H1 (cell line): Measurements from ENCODE around the gene UBR2. TPM values are rescaled to one million over a fixed set of nuclear protein-coding genes. Genes with fewer than 3 reads are reported as not detected.

ENCODE experiments used
- CTCF ChIA-PET: fragments of 300-600 bp; sonication (Branson Sonifier 250); formaldehyde crosslinking; loops from one replicate; lab custom pipeline; 2021; ENCODE audit not compliant: partially characterized antibody; lab: Charles Lee
- POLR2A ChIA-PET: fragments of 300-600 bp; sonication (Branson Sonifier 250); formaldehyde crosslinking; loops from one replicate; lab custom pipeline; 2021; ENCODE audit warnings: inconsistent platforms; ENCODE audit not compliant: partially characterized antibody; lab: Charles Lee
- DNase-seq, 2 experiments: peaks; one replicate each; pipeline versions ENCODE4 v3.0.0 to v3.0.0-alpha.2; 2010 to 2022; ENCODE audit warnings: low spot score in 2 of 2, low read depth in 1 of 2, mixed read lengths in 1 of 2
- FAIRE-seq: peaks from 2 replicates; lab custom pipeline; 2011; peaks lifted over from hg19 to GRCh38; lab: Jason Lieb, UNC
- H2AFZ ChIP-seq: 2 replicates; pipeline ENCODE4 v1.8.1; 2012; ENCODE audit warnings: low read length, inconsistent platforms
- H2AK5ac ChIP-seq: 2 replicates; pipeline ENCODE4 v1.6.1; 2013; ENCODE audit warnings: low read depth, low read length
- H2BK120ac ChIP-seq: replicated peaks from 2 replicates; pipeline ENCODE3; 2013; ENCODE audit warnings: low read depth, low read length, inconsistent platforms
- H2BK12ac ChIP-seq: 2 replicates; pipeline ENCODE4 v1.6.1; 2013; ENCODE audit warnings: low read depth, low read length
- H2BK15ac ChIP-seq: 2 replicates; pipeline ENCODE4 v1.6.1; 2013; ENCODE audit warnings: low read length
- H2BK20ac ChIP-seq: 2 replicates; pipeline ENCODE4 v1.6.1; 2013; ENCODE audit warnings: low read length
- H2BK5ac ChIP-seq: 2 replicates; pipeline ENCODE4 v1.6.1; 2013; ENCODE audit warnings: low read depth, low read length
- H3K14ac ChIP-seq: 2 replicates; pipeline ENCODE4 v1.6.1; 2013; ENCODE audit warnings: inconsistent platforms; ENCODE audit not compliant: insufficient read length
- H3K18ac ChIP-seq: 2 replicates; pipeline ENCODE4 v1.6.1; 2013; ENCODE audit warnings: low read length; ENCODE audit errors: extremely low read depth
- H3K23ac ChIP-seq: 2 replicates; pipeline ENCODE4 v1.6.1; 2013; ENCODE audit warnings: inconsistent platforms; ENCODE audit not compliant: insufficient read length
- H3K23me2 ChIP-seq: 2 replicates; pipeline ENCODE4 v1.6.1; 2013; ENCODE audit warnings: low read depth, low read length
- H3K27ac ChIP-seq: 2 replicates; pipeline ENCODE4 v1.6.1; 2011; ENCODE audit warnings: low read depth, low read length, inconsistent platforms
- H3K27me3 ChIP-seq, 4 experiments: replicated peaks in 1 of 4; 1 replicate in 1 of 4; 2 replicates in 3 of 4; pipeline versions ENCODE4 v1.6.1 to v1.8.1; 2011 to 2013; ENCODE audit warnings: low read length in 3 of 4, mild to moderate bottlenecking in 3 of 4, inconsistent platforms in 2 of 4, mixed read lengths in 2 of 4, moderate library complexity in 1 of 4; ENCODE audit not compliant: control insufficient read depth in 3 of 4, insufficient read depth in 3 of 4; ENCODE audit errors: extremely low read depth in 1 of 4
- H3K36me3 ChIP-seq, 4 experiments: 2 replicates each; pipeline versions ENCODE4 v1.6.1 to v1.8.1; 2011 to 2013; ENCODE audit warnings: mild to moderate bottlenecking in 4 of 4, low read length in 3 of 4, moderate library complexity in 2 of 4, control low read depth in 1 of 4, inconsistent platforms in 1 of 4; ENCODE audit not compliant: insufficient read depth in 4 of 4, control insufficient read depth in 2 of 4
- H3K4ac ChIP-seq: replicated peaks from 2 replicates; pipeline ENCODE3; 2013; ENCODE audit warnings: low read length, low read depth, mixed read lengths, inconsistent platforms; ENCODE audit not compliant: insufficient read length
- H3K4me1 ChIP-seq, 4 experiments: replicated peaks in 1 of 4; 1 replicate in 1 of 4; 2 replicates in 3 of 4; pipeline versions ENCODE4 v1.6.1 to v1.8.1; 2011 to 2013; ENCODE audit warnings: low read length in 3 of 4, inconsistent platforms in 2 of 4, mixed read lengths in 1 of 4; ENCODE audit not compliant: insufficient read depth in 4 of 4, control insufficient read depth in 3 of 4
- H3K4me2 ChIP-seq, 2 experiments: 2 replicates each; pipeline versions ENCODE4 v1.6.1 to v1.8.1; 2011 to 2013; ENCODE audit warnings: low read depth in 2 of 2, low read length in 2 of 2, control low read depth in 1 of 2, inconsistent platforms in 1 of 2, mild to moderate bottlenecking in 1 of 2; ENCODE audit not compliant: insufficient read depth in 1 of 2
- H3K4me3 ChIP-seq, 4 experiments: fragments of 200-600, 300-600 bp in 1 of 4; sonication (generic), shearing (Covaris generic), sonication (Bioruptor Twin) in 1 of 4; 2 replicates each; pipeline versions ENCODE4 v1.5.1 to v1.8.1; 2011 to 2016; ENCODE audit warnings: low read length in 4 of 4, low read depth in 3 of 4, control low read depth in 2 of 4, inconsistent platforms in 2 of 4, mild to moderate bottlenecking in 2 of 4, mixed read lengths in 1 of 4, moderate library complexity in 1 of 4; ENCODE audit not compliant: insufficient read depth in 2 of 4; ENCODE audit errors: extremely low read depth in 1 of 4
- H3K56ac ChIP-seq: replicated peaks from 2 replicates; pipeline ENCODE3; 2013; ENCODE audit warnings: low read depth, mild to moderate bottlenecking, mixed read lengths, low read length, inconsistent platforms; ENCODE audit not compliant: insufficient read length
- H3K79me1 ChIP-seq: 2 replicates; pipeline ENCODE4 v1.6.1; 2013; ENCODE audit warnings: low read depth, low read length, control low read depth
- H3K79me2 ChIP-seq, 2 experiments: 2 replicates each; pipeline versions ENCODE4 v1.6.1 to v1.8.1; 2012 to 2013; ENCODE audit warnings: low read length in 2 of 2, mild to moderate bottlenecking in 2 of 2, inconsistent platforms in 1 of 2; ENCODE audit not compliant: insufficient read depth in 2 of 2, control insufficient read depth in 1 of 2
- H3K9ac ChIP-seq, 4 experiments: replicated peaks in 1 of 4; 1 replicate in 1 of 4; 2 replicates in 3 of 4; pipeline versions ENCODE4 v1.6.1 to v1.8.1; 2011 to 2013; ENCODE audit warnings: low read depth in 3 of 4, low read length in 3 of 4, control low read depth in 2 of 4, mild to moderate bottlenecking in 2 of 4, moderate library complexity in 2 of 4, inconsistent platforms in 1 of 4; ENCODE audit errors: extremely low read depth in 1 of 4
- H3K9me3 ChIP-seq, 2 experiments: 2 replicates each; pipeline versions ENCODE4 v1.6.1 to v1.8.1; 2012 to 2013; ENCODE audit warnings: mild to moderate bottlenecking in 2 of 2, moderate library complexity in 2 of 2, control low read depth in 1 of 2, inconsistent platforms in 1 of 2, low read depth in 1 of 2, low read length in 1 of 2, mixed read lengths in 1 of 2; ENCODE audit not compliant: insufficient read depth in 2 of 2
- H4K20me1 ChIP-seq, 2 experiments: replicated peaks in 1 of 2; 2 replicates each; pipeline versions ENCODE3 to v1.8.1; 2011 to 2013; ENCODE audit warnings: inconsistent platforms in 2 of 2, low read length in 2 of 2, mild to moderate bottlenecking in 1 of 2; ENCODE audit not compliant: insufficient read depth in 2 of 2, control insufficient read depth in 1 of 2
- H4K5ac ChIP-seq: 2 replicates; pipeline ENCODE4 v1.6.1; 2013; ENCODE audit warnings: low read length, low read depth, mixed read lengths, inconsistent platforms; ENCODE audit not compliant: insufficient read length
- H4K8ac ChIP-seq: 2 replicates; pipeline ENCODE4 v1.8.0; 2013; ENCODE audit warnings: mild to moderate bottlenecking, moderate library complexity, low read length, inconsistent platforms; ENCODE audit not compliant: insufficient read depth; ENCODE audit errors: extremely low read depth
- H4K91ac ChIP-seq: replicated peaks from 2 replicates; pipeline ENCODE3; 2013; ENCODE audit warnings: low read length, mixed read lengths, inconsistent platforms; ENCODE audit not compliant: insufficient read length
- CHD2 ChIP-seq: IDR thresholded peaks from 2 replicates; pipeline ENCODE4 v1.6.1; 2012; ENCODE audit warnings: low read length, improper control_type of control experiment
- CREB1 ChIP-seq: IDR thresholded peaks from 2 replicates; pipeline ENCODE4 v1.6.1; 2012; ENCODE audit warnings: inconsistent platforms
- EZH2 ChIP-seq: fragments of 200-600 bp; sonication (generic); IDR thresholded peaks from 2 replicates; pipeline ENCODE4 v1.7.1; 2012; ENCODE audit warnings: low read depth, mild to moderate bottlenecking, moderate library complexity, low read length, inconsistent platforms; ENCODE audit not compliant: severe bottlenecking
- GTF2F1 ChIP-seq: IDR thresholded peaks from 2 replicates; pipeline ENCODE4 v1.6.1; 2012; ENCODE audit warnings: low read depth, low read length, improper control_type of control experiment, borderline replicate concordance
- MAFK ChIP-seq: IDR thresholded peaks from 2 replicates; pipeline ENCODE4 v1.6.1; 2012; ENCODE audit warnings: low read depth, mild to moderate bottlenecking, improper control_type of control experiment, low read length
- MAX ChIP-seq: IDR thresholded peaks from 2 replicates; pipeline ENCODE4 v1.6.1; 2012; ENCODE audit warnings: inconsistent platforms
- NANOG ChIP-seq: IDR thresholded peaks from 2 replicates; pipeline ENCODE4 v1.6.1; 2011; ENCODE audit warnings: low read length, low read depth, mild to moderate bottlenecking, inconsistent platforms; ENCODE audit not compliant: insufficient read depth, poor library complexity, severe bottlenecking
- POLR2AphosphoS5 ChIP-seq: IDR thresholded peaks from 2 replicates; pipeline ENCODE4 v1.6.1; 2011; ENCODE audit warnings: low read depth, low read length
- POU5F1 ChIP-seq: IDR thresholded peaks from 2 replicates; pipeline ENCODE4 v1.6.1; 2011; ENCODE audit warnings: low read depth, mild to moderate bottlenecking, low read length, moderate library complexity
- RFX5 ChIP-seq: IDR thresholded peaks from 2 replicates; pipeline ENCODE4 v1.6.1; 2011; ENCODE audit warnings: low read depth, low read length, improper control_type of control experiment, borderline replicate concordance
- RXRA ChIP-seq: IDR thresholded peaks from 2 replicates; pipeline ENCODE4 v1.6.1; 2011; ENCODE audit warnings: low read depth, mild to moderate bottlenecking, low read length, moderate library complexity; ENCODE audit not compliant: insufficient read depth
- SIX5 ChIP-seq: IDR thresholded peaks from 2 replicates; pipeline ENCODE4 v1.6.1; 2011; ENCODE audit warnings: mild to moderate bottlenecking, low read depth, low read length
- WGBS, 2 experiments: shearing (Covaris generic) in 1 of 2; methylation state at CpG; one replicate each; pipeline versions ENCODE4 v1.1.6 to v1.1.7; 2013 to 2015; ENCODE audit warnings: low lambda C conversion rate in 2 of 2, mixed read lengths in 2 of 2, inconsistent platforms in 1 of 2, low coverage in 1 of 2, missing lambda C conversion rate in 1 of 2; ENCODE audit not compliant: insufficient replicate concordance in 2 of 2, insufficient coverage in 1 of 2, insufficient read length in 1 of 2; ENCODE audit errors: extremely low coverage in 1 of 2, missing lambda C conversion rate in 1 of 2; 5-methylcytosine and 5-hydroxymethylcytosine counted together
- polyA plus RNA-seq, 7 experiments: library from polyadenylated mRNA; depleted of rRNA in 3 of 7; stranded (reverse) in 5 of 7; unstranded in 2 of 7; fragments of >200 nt in 5 of 7; fragments of 200-250 nt in 2 of 7; gene quantifications; 1 replicate in 5 of 7; 2 replicates in 1 of 7; 4 replicates in 1 of 7; pipeline versions ENCODE4 v1.2.1 to v1.2.3, GENCODE V29; 2011 to 2013; ENCODE audit warnings: missing spikeins in 2 of 7, mixed read lengths in 2 of 7
- total RNA-seq: library from RNA; stranded (reverse); fragmentation: NEBNext Ultra II Directional; extraction: Animal tissue kit (Norgen Biotek cat#: 25700); gene quantifications from 2 replicates; pipeline ENCODE4 v1.2.1, GENCODE V29; 2021

UBR2 gene
- total and polyA plus RNA-seq, 2 of the 8 experiments (the other 6 are each of a cell fraction or from before 2014, with no cell fraction given): 6.5 to 19.5 TPM

GRCh38 chr6:42708096-42708495, 144.3 kb downstream of the UBR2 start:
- Histone ChIP-seq H4K20me1 (no peaks in the 10 kb centered on the region), H3K36me3 (no peaks in the 10 kb centered on the region), H3K23ac (no peak overlapping the region), H3K4me1 (peaks cover 2 to 11% (median 7%) of the 10 kb centered on the region in 4 experiments; a peak in 5 of 7 replicates), H4K5ac (no peak overlapping the region), H3K9me3 (peaks cover 5 to 6% of the 10 kb centered on the region in 2 experiments; a peak in 1 of 4 replicates), H3K4me2 (no peak overlapping the region), H4K91ac (no peak overlapping the region), H2AFZ (no peak overlapping the region), H4K8ac (no peak overlapping the region), H3K9ac (no peak overlapping the region), H2AK5ac (no peak overlapping the region), H3K56ac (no peak overlapping the region), H2BK20ac (no peak overlapping the region), H3K79me1 (no peaks in the 10 kb centered on the region), H3K27me3 (no peaks in the 10 kb centered on the region; a peak in 1 of 7 replicates), H3K4me3 (no peak overlapping the region), H3K27ac (no peak overlapping the region), H2BK5ac (no peak overlapping the region), H3K14ac (no peak overlapping the region), H3K79me2 (no peaks in the 10 kb centered on the region), H2BK15ac (no peak overlapping the region), H3K18ac (no peak overlapping the region), H2BK120ac (no peak overlapping the region), H3K23me2 (peaks cover 2% of the 10 kb centered on the region; the same call in 1 of the 2 replicates), H3K4ac (no peak overlapping the region), H2BK12ac (no peak overlapping the region)
- no peak for TF ChIP-seq CHD2
- TF ChIP-seq POU5F1: no peak
- no peak for TF ChIP-seq CREB1
- TF ChIP-seq SIX5: no peak
- no peak for TF ChIP-seq NANOG
- no peak for TF ChIP-seq GTF2F1
- no peak for TF ChIP-seq RXRA
- no peak for TF ChIP-seq EZH2
- no peak for TF ChIP-seq RFX5
- TF ChIP-seq MAX: no peak
- no peak for TF ChIP-seq MAFK
- TF ChIP-seq POLR2AphosphoS5: no peak
- CTCF ChIA-PET: interaction anchor here (0.6 to 1.8 kb wide), 5 partner anchors 17 to 1456 kb away, joined by 3 read pairs; no protein-coding TSS in a partner anchor
- 95% methylated on average over 11 of the region's 11 CpGs; no CpG with 5 or more reads in 1 of the 2 experiments for WGBS, 2 experiments
- FAIRE-seq (no peak), DNase-seq (no peak)
- POLR2A ChIA-PET: no interaction called here
